Suppressor macrophage (primary cell): Measurements from ENCODE around the gene MLST8.

Source experiments
- DNase-seq, 4 experiments: peaks; one replicate each; pipeline ENCODE4 v3.0.0-alpha.2; 2020 to 2022
- total RNA-seq, 17 experiments: gene quantifications; one replicate each; lab custom pipeline; 2026; ENCODE audit warnings: mixed read lengths in 6 of 17, inconsistent platforms in 3 of 17; lab: John Stamatoyannopoulos, UW

The MLST8 gene, protein sequence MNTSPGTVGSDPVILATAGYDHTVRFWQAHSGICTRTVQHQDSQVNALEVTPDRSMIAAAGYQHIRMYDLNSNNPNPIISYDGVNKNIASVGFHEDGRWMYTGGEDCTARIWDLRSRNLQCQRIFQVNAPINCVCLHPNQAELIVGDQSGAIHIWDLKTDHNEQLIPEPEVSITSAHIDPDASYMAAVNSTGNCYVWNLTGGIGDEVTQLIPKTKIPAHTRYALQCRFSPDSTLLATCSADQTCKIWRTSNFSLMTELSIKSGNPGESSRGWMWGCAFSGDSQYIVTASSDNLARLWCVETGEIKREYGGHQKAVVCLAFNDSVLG
- total RNA-seq, result 4.4 to 42.8 (median 16.2) reads per million in 17 experiments

DNA sequence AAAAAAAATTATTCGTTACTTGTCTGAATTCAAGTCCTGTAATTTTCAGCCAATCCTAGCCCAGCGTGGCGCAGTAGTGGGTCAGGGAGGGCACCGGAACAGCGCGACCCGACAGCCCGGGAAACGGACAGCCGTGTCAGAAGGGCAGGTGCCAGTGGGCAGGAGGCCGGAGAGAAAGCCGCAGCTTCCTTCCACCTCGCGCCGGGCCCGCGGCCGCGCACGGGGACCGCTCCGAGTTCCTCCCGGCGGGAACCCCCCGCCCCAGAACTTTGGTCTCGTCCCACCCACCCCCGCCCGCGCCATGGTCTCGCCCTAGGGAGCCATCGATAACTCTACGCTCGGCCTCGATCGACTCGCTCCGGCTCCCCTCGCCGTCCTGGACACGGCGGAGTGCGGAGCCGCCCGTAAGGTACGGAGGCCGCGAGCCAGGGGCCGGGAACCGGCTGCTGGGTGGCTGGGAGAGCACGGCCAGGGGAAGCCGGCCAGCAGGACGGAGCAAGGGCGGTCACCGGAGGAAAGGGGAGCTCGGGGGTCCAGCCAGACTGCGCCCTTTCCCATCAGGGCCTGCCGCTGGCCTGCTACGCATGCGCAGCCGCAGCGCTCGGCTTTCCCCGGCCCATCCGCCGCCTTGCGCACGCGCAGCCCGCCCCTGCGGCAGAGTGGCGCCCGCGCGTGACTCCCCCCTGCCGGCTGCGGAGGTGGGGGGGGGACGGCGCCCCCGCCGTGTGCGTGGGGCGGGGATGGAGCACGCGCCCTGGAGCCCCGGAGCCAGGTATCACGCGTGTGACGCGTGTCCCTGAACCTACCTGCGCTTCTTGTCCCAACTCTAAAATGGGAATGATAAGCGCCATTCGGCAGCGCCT is at the start of gene MLST8:
TSS of gene MLST8 (plus strand) at position 351 of the 863 bp plus-strand sequence. CDS start 632 bp downstream, outside the sequence.
- DNase-seq, result peak; percentile 88 to 97 (median 93)

DNA sequence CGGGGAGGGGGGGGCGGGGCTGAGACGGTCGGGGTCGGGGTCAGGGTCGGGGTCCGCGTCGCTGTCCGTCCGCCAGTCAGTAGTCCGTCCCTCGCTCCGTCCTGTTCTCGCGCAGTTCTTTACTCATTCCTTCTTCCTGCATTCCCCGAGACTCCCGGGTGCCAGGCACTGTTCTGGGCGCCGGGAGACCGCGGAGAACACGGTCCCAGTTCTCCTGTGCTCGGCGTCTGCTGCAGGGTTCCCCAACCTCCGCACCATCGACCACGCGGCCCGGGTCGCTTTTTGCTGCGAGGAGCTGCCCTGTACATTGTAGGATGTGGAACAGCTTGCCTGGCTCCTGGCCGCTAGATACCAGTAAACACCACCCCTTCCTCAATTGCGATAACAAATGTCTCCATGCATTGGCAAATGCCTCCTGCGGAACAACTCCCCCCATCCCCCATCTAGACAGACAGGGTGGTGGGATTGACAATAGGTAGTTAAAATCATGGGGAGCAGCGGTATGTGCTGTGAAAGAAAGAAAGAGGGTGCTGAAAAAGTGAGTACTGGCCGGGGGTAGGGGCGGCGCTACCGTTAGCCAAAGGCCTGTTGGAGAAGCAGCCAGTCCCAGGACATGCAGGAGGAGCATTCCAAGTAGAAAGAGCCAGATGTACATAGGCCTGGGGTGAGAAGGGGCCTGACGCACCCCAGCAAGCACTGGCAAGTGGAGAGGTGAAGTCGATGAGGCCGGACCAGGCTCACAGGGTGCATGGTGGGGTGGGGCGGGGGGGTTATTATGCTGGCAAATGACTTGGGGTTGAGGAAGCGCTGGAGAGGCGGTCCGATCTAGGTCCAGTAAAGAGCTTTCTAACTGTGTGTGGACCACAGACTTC is 49.0 kb upstream of the MLST8 start:
- peak; percentile 19 to 51 (median 42) for DNase-seq

DNA sequence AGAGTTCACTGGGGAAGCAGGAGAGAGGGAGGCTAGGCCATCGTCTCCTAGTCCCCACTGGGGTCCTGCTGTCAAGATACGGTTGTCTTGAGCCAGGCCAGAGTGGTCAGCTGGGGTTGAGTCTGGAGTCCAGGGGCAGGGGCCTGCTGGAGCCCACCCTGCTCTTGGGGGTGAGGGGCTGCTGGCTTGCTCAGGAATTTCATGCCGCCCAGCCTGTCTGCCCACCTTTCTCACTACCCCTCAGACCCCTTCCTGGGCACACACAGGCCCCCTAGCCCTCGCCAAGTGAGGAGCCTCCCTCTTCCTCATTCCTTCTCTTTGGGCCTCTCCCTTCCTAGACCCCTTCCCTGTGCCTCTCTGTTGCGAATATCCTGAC is 48.4 kb upstream of the MLST8 start:
- no peak for DNase-seq

DNA sequence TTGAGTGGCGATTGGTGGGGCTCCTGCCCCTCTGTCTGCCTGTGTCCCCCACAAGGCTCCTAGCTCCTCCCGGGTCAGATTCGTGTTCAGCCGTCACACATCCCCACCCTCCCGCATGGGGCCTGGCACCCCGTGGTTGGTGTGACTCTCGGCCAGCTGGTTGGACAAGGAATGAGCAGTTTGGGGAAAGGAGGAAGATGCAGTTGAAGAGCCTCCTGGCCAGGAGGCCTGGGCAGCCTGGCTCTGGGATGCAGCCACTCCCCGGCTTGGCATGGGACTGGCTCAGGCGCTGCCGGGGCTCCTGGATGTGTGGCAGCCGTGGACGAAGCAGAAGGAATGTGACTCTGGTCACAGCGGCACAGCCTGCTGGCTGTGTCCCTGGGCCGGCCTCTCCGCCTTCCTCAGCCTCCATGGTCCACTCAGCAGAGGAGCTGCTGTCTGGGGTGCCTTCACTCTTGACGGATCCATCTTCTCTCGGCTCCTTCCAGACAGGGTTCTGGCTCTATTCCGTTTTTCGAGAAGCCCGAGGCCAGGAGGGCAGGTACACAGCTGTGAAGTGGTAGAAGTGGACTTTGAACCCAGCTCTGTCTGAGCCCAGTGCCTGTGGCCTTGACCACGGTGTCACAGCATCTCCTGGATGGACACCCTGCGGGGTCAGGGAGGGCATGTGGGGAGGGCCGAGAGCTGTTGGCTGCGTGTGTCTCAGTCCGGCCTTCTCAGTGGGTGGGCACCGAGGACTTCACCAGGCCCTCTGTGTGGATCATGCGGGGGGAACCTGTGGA is 47.6 kb upstream of the MLST8 start:
- DNase-seq, result no peak

DNA sequence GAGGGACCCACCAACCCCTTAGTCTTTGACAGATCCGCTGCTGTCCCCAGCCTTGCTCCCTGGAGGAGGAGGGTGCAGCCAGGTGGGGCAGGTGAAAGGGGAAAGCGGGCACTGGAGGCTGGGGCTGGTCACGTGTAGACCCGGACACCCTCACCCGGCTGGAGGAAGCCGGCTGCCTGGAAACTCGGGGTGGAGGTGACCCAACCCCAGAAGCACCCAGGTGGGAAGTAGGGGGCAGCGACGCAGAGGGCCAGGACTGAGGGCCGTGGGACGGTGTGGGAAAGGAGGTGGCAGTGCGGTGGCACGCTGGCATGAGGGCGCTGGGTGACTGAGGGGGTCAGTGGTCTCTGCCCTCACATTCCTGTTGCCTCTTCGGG is 47.0 kb upstream of the MLST8 start:
- DNase-seq, result no peak

DNA sequence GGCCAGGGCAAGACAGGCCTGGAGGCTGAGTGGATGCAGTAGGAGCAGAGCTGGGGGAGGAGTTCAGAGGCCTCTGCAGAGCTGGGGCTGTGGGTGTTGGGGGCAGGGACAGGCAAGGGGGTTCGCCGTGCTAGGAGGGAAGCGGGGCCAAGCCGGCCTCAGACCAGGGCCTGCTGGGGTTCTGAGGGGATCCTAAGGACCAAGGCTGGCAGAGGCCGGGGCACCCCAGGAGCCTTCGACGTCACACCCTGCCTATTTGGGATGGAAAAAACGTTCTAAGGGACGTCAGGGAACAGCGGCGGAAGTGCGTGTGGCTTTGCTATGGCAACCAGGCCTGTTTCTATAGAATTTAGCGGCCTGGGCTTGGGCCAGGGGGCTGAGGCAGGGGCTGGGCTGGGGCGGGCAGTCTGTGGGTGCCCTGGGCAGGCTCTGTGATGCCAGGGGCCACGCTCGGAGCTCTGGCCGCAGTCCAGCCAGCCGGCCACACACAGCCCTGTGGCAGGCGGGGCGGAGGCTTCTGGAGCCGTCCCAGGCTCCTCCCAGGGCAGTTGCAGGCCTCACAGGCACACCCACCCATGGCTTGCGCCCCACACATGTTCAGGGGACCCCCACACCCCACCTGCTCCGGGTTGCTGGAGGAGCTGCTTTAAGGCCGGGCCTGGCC is 45.9 kb upstream of the MLST8 start:
- DNase-seq, result no peak

DNA sequence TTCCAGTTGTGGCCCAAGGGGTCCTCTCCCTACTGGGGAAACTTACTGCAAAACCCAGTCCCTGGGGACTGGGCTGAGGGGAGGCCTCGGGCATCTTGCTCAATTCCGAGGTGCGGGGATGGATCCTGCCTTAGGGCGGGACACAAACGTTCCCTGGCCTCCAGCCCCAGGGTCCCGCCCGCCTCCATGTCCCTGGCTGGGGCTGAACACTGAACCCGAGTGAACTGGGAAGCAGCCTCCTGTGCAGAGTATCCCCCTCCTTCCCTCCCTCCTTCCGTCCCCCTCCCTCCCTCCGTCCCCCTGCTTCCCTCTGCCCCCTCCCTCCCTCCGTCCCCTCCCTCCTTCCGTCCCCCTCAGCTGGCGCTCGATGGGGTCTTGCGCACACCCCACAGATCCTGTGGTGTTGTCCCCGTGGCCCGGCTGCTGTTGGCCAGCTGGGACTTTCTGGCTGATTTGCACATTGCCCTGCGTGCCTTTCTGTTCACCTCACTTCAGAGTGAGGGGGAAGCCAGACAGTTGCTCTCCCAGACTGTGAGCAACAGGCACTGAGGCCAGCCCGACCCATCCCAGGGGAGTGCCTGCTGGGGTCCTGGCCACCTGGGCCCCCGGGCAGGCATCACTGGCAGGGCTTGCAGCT is 44.2 kb upstream of the MLST8 start:
- DNase-seq, result no peak

DNA sequence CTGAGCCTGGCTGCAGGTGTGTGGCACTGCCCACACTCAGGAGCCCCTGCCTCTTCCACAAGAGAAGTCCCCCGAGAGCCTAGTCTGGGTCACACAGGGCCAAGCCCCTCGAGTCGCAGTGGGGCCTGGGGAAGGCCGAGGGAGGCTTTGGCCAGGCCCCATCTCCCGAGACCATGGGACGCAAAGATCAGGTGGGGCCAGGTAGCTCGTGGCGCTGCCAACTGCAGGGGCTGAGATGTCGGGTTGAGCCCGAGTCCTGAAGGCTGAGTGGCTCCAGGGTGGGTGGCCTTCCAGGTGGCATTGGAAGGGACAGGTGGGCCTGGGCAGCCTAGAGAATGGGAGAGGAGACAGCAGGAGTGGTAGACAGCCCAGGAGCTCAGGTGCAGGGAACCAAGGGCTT is 43.3 kb upstream of the MLST8 start:
- DNase-seq, result no peak

DNA sequence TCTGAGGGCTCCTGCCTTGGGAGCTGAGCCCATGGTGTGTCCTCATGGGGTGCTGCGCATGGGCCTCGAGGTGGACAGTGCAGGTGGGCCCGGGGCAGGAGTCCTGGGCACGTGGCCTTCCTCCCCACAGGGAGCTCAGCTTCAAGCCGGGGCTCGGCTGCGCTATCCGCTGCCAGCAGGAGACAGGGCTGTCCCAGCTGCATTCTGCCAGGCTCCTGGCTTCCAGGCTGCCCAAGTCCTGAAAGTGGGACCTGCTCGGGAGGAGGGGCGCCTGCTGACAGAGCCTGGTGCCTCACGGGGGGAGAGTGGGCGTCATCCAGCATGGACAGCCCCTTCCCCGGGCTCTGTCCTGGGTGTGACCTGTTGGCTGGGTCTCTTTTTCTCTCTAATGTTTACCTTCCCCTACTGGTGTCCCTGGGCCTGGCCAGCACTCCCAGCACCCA is 42.6 kb upstream of the MLST8 start:
- DNase-seq, result no peak

DNA sequence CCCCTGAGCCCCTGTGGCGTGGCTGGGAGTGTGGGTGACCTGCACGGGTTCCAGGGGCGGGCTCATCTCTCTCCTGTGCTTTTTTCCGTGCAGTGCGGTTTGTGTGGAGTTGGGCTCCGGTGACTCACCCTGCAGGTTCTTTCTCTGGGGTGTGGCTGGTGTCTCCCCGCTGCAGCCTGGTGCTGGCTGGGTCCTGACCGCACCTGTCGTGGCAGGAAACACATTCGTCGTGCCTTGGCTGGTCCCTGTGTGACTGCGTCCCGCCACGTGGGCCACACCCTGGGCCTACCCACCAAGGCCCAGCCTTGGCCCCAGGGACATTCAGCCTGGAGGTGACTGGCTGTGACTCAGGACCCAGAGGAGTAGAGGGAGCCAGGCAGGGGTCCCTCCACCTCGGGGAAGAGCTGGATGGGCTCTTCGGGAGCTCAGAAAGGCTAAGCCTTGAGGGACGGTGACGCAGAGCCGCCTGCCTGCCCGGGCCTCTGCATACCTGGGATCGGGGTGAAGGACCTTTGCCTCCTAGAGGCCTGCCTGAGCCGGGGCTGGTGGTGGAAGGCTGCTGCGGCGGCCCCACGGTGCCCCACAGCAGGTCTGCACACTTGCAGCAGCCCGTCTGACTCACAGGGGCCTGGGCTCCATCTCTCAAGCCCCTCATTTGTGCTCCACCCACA is 41.9 kb upstream of the MLST8 start:
- DNase-seq, result no peak

DNA sequence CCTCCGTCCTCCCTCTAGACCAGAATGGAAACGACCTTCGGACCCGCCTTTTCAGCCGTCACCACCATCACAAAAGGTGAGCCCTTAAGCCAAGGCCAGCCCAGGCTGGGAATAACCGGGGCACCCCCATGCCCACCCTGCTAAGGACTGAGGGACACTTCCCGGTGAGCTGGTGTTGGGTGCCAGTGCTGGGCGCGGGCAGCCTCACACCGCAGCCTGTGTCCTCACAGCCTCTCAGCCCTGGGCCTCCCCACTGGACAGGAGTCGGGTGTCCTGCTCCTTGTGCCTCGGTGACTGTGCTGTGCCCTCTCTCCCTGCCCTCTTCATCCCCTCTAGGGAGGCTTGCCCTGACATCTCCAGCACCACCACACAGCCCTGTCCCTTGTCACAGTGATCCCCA is 39.4 kb upstream of the MLST8 start:
- DNase-seq, result no peak

DNA sequence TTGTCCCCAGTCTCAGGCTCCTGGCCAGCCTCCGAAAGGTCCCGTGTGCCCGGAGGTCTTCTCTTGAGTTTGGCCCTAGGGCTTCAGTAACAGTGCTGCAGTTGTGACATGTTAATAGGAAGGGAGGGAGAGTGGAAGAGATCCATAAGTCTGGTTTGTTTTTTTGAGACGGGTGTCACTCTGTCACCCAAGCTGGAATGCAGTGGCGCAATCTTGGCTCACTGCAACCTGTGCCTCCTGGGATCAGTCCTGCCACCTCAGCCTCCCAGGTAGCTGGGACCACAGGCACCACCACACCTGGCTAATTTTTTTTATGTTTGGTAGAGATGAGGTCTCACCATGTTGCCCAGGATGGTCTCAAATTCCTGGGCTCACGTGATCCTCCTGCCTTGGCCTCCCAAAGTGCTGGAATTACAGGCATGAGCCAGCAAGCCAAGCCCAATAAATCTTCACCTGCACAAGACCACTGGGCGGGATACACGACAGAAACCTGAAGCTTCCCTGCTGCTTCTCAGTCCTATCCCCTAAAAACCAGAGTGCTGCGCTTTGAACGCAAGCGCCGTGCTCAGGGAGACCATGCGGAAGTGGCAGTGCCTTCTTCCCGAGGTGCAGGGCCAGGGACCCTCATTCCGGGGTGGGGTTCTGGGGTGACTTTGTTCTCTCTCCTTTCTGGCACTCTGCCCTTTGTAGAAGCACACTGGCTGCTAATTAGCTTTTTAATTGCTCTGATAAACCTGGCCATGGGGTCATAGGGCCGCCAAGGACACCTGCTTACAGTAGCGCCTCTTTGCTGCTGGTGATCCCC is 38.8 kb upstream of the MLST8 start:
- no peak for DNase-seq

DNA sequence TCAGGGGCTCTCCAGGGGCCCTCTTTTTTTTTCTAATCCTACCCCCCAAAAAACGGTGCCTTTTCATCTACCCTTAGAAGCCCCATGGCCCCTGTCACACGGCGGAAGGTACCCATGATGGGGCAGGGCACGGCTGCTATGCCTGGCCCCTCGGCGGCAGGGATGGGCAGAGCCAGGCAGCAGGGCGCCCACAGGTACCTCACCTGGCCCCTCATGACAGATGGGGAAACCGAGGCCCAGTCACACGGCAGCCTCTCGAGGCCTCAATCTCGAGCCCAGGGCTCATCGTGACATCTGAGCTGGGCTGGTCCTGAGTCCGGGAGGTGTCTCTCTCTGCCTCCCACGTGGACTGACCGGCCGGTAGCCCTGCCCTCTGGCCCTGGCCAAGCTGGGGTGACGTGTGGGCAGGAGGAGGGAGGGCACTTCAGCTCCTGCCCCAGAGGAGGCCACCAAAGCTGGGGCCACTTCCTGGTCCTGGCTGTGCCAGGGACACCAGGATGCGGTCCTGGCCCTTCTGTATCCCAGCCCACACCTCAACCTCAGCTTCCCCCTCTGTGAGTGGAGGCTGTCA is 38.1 kb upstream of the MLST8 start:
- DNase-seq, result no peak

DNA sequence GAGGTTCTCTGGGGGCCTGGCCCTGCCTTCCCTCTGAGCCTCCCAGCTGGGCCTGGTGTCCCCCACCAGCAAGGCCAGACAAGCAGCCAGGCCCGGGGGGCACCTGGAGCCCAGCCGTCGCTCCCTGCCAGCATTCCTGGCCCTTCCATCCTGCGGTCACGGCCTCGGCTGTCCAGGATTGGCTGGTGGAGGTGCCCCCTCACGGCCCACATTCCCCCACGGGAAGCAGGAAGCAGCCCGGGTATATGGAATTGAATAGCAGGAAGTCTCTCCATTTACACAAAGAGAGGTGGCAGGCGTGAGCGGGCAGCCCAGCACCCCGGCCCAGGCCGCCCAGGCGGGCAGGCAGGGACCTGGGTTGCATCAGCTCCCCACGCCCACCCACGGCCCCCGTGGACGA is 35.2 kb upstream of the MLST8 start:
- no peak for DNase-seq

DNA sequence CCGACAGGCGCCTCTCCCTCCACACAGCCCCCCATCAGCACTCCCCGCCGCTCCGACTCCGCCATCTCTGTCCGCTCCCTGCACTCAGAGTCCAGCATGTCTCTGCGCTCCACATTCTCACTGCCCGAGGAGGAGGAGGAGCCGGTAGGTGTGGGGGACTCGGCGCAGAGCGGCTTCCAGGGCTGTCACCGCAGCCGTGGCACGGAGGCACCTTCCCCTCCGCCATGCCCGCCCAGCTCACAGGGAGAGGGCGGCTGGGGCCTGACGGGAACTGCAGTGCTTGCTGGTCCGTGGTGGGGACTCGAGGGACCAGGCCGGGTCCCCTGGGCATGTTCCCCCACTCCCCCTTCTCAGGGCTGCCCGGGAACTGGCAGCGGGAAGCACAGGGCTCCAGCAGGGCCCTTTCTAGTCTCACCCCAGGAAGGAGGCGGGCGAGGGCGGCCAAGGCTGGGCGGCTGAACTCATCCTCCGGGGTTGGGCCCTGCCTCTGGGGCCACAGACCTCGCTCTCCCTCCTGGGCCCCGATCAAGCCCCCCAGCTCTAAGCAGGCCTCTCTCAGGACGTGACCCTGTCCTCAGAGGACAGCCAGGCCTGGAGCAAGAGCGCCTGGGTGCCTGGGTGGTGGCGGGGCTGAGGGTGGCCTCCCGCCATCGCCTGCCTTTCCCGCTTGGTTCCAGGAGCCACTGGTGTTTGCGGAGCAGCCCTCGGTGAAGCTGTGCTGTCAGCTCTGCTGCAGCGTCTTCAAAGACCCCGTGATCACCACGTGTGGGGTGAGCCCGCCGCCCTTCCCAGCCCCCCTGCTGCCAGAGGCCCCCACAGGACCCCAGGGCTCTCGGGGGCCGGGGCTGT is 34.4 kb upstream of the MLST8 start:
- DNase-seq, result no peak

DNA sequence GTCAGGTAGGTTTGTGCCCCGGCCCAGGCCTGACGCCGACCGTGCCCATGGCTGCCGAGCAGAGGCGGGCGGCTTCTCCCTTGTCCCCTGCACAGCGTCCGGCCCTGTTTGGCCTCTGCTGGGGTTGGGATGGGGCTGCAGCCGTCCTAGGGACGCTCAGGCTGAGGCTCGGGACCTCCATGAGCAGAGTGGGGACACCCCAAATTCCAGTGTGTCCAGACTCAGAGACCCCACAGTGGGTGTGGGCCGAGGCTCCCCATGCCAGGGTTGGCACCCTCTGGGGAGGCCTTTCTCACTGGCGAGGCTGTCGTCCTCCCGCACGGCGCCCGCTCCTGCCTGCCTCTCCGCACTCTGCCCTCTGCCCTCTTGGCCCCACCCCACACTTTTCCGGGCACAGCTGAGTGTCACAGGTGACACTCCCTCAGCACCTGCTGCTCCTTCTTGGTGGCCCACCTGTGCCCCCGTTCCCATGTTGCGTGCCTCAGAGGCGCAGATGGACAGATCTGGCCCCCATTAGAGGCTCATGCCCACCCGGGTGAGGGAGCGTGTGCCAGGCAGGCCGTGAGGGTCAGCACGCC is 33.6 kb upstream of the MLST8 start:
- DNase-seq, result no peak

DNA sequence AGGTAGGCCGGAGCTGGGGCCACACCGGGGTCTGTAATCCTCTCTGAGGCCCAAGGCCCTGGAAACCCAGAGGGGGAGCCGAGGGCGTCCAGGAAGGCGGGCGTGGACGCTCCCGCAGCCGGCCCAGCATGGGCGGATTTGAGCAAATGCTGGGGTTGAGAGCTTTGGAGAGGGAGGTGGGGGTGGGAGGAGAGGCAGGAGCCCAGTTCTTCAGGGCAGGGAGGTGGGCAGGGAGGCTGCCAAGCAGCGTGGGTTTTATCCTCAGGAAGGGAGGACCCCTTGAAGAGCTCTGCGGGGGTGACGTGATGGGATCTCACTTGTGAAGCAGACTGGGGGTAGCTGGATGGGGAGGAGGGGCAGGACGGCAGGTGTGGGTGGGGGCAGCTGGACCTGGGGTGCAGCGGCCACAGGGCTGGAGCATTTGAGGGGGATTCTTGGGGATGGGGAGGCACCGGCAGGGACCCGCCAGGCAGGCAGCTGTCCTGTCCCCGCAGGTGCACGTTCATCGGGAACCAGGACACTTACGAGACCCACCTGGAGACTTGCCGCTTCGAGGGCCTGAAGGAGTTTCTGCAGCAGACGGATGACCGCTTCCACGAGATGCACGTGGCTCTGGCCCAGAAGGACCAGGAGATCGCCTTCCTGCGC is 32.4 kb upstream of the MLST8 start:
- DNase-seq, result no peak
